Measurements from ENCODE around the gene PPFIBP2.

DNA sequence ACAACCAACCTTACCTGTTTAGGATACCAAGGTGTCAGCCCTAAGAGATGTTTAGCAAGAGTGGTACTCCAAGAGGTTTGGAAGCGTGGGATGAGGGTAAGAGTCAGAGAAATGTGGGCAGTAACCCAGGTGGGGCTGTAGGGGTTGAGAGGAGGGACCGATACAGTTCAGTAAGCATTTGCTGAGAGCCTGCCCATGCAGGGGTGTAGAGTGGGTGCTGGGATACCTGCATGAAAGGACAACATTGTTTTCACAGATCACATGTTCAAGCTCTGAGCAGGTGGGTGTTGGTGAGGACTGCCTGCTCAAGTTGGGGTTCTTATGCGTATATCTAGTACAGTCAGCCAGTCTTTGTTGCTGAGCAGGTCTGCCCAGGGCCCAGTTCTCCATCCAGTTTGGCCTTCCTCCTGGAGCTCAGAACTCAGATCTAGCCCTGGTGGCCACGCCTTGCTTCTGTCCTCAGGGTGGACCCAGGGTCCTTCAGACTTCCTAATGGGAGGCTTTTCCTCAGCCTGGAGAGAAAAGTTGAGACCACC is 14.8 kb downstream of the PPFIBP2 start:
- no peak for TF ChIP-seq CTCF (IDR thresholded peaks at IDR 0.05)
- no peak for TF ChIP-seq POLR2AphosphoS5 (IDR thresholded peaks at IDR 0.05)
